Measurements from ENCODE around the gene VDAC2.

Gene VDAC2

GRCh38 chr10:75235375-75236177 is 25.0 kb downstream of the VDAC2 start, which contains the start of gene COMTD1:
Gene COMTD1, minus strand, starts transcription at chr10:75235957. Its CDS starts 29 bp downstream, at chr10:75235928.
- peak; percentile 93 for FAIRE-seq
- TF ChIP-seq PAX5 (IDR thresholded peaks at IDR 0.05; ENCODE audit: insufficient read depth, low read length, severe bottlenecking) (no peak), TAF1 (IDR thresholded peaks at IDR 0.05; ENCODE audit: low read depth, low read length) (peak; percentile 18; the same call in 1 of the 2 replicates), POU2F2 (IDR thresholded peaks at IDR 0.05; ENCODE audit: low read depth, low read length) (0 out of 2 replicates have a peak, but pooled peaks have one; percentile 46)
- DNase-seq (ENCODE audit: insufficient read length, low spot score), result peak; percentile 96

GRCh38 chr10:75236178-75236825 is 25.7 kb downstream of the VDAC2 start:
- TF ChIP-seq TAF1 (IDR thresholded peaks at IDR 0.05; ENCODE audit: low read depth, low read length) (no peak), SPI1 (IDR thresholded peaks at IDR 0.05; ENCODE audit: low read depth, low read length) (no peak), POU2F2 (IDR thresholded peaks at IDR 0.05; ENCODE audit: low read depth, low read length) (no peak)

DNA sequence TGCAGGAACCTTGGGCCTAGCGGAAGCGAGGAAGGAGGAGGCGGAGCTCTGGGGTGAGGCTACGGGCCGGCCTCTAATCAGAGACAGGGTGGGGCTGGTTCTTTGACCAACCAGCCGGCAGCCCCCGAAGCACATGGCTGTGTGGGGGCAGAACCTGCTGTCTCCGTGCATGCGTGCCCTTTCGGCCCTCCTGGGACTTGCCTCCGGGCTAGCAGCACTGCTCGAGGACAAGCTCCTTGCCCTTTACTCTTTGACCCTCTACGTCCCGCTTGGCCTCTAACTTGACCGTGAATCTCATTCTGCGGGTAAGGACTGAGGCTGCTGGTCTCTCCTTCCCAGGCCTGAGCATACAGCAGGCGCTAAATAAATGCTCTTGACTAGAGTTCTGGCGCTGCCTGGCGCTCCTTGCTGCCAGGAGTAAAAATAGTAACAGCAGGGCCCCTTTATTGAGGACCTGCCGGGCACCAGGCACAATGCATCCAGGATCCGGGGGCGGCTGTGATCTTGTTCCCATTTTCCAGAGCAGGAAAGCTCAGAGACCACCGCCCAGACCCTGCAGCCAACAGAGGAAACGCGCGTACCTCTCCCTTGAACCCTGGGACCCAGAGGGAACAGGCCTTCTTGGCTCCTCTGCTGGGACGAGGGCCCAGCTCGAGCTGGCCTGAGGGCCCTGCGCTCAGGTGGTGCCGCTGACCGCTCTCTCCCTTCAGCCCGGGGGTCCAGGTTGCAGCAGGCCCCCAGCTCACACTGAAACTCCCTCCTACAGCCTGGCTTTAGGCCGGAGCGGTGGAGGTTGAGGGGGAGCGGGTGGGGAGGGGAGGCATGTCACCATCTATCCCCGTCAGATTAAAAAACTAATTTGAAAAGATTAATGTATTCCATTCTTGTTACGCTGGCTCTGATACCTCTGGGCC is 27.8 kb downstream of the VDAC2 start:
- no peak for FAIRE-seq
- DNase-seq (ENCODE audit: insufficient read length, low spot score), result no peak

More at GRCh38 chr10:75236178-75236825, 25.7 kb downstream of the VDAC2 start:
- no peak for FAIRE-seq
- no peak for DNase-seq (ENCODE audit: insufficient read length, low spot score)

GRCh38 chr10:75239096-75239790 is 28.6 kb downstream of the VDAC2 start:
- FAIRE-seq, result no peak
- TF ChIP-seq SPI1 (IDR thresholded peaks at IDR 0.05; ENCODE audit: low read depth, low read length), result no peak
- no peak for TF ChIP-seq POU2F2 (IDR thresholded peaks at IDR 0.05; ENCODE audit: low read depth, low read length)

More for the DNA sequence above, 27.8 kb downstream of the VDAC2 start:
- TF ChIP-seq TAF1 (IDR thresholded peaks at IDR 0.05; ENCODE audit: low read depth, low read length), result no peak

GRCh38 chr10:75240329-75241076 is 29.9 kb downstream of the VDAC2 start:
- no peak for TF ChIP-seq POLR2A (IDR thresholded peaks at IDR 0.05; ENCODE audit: low read depth, low read length)
- DNase-seq (ENCODE audit: insufficient read length, low spot score) (no peak), FAIRE-seq (no peak)

More at GRCh38 chr10:75239096-75239790, 28.6 kb downstream of the VDAC2 start:
- no peak for DNase-seq (ENCODE audit: insufficient read length, low spot score)

DNA sequence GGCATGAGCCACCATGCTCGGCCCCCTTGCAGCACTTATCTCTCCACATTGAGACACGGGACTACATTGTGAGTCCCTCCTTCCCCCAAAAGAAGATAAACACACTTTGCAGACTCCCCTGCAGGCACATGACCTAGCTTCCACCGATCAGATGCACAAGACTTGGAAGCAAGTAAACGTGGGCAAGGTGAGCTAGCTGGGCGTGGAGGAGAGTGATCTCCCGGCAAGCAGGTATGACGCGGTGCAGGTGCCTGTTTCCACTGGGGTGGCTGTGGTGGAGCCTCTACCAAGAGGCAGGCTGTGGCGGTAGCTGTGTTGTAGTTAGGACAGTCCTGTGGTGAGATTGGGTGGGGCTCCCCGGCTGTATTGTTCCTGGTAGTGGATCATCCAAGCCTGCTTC is 32.8 kb downstream of the VDAC2 start:
- no peak for FAIRE-seq
- TF ChIP-seq SPI1 (IDR thresholded peaks at IDR 0.05; ENCODE audit: low read depth, low read length) (no peak), POLR2A (IDR thresholded peaks at IDR 0.05; ENCODE audit: low read depth, low read length) (no peak), POLR2AphosphoS5 (IDR thresholded peaks at IDR 0.05; ENCODE audit: low read depth, low read length) (no peak), POU2F2 (IDR thresholded peaks at IDR 0.05; ENCODE audit: low read depth, low read length) (no peak), PAX5 (IDR thresholded peaks at IDR 0.05; ENCODE audit: insufficient read depth, low read length, severe bottlenecking) (no peak)
- no peak for DNase-seq (ENCODE audit: insufficient read length, low spot score)

- DNase-seq (ENCODE audit: insufficient read length, low spot score) (no peak), FAIRE-seq (no peak)
- no peak for TF ChIP-seq SPI1 (IDR thresholded peaks at IDR 0.05; ENCODE audit: low read depth, low read length)
- no peak for TF ChIP-seq POLR2A (IDR thresholded peaks at IDR 0.05; ENCODE audit: low read depth, low read length)
- TF ChIP-seq POU2F2 (IDR thresholded peaks at IDR 0.05; ENCODE audit: low read depth, low read length), result no peak
- no peak for TF ChIP-seq PAX5 (IDR thresholded peaks at IDR 0.05; ENCODE audit: insufficient read depth, low read length, severe bottlenecking)
- TF ChIP-seq POLR2AphosphoS5 (IDR thresholded peaks at IDR 0.05; ENCODE audit: low read depth, low read length), result no peak
- no peak for TF ChIP-seq TAF1 (IDR thresholded peaks at IDR 0.05; ENCODE audit: low read depth, low read length)
Measured at GRCh38 chr10:75244487-75245353, 34.1 kb downstream of the VDAC2 start.

DNA sequence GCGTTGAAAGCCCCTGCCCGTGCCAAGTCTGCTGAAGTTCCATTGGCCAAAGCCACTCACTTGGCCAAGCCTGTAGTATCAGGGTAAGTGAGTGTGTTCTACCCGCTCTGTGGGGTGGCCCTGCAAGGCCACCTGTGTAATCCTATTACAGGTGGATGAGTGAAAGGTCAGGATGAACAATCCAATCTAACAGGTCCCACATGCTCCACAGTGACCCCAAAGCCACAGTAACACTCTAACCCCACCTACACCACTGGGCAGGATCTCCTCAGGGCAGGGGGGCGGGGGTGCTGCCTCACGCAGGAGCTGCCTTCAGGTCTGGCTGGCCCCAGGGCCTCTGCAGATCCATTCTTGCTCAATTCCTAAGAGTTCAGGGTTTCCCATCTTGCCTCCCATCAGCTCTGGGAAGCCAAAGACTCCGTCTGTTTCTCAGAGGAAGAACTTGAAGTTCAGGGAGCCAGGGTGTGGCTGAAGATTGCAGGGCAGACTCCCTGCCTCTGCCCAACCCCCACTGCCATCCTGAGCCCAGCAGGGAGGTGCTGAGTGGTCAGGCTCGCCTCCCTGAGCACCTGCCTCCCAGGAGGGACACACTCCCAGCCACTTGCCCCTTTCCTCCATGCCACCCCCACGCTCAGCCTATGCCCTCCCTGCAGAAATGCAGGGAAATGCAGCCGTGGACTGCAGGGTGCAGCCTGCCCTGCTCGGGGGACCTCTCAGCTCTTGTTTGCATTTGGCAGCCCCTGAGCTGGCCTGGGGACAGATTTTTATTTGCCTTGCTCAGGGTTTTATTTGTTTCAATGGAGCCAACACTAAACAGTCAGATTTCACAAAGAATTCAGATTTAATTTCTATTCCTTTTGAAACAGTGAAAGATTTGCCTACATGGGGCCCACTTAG is 35.0 kb downstream of the VDAC2 start:
- FAIRE-seq (no peak), DNase-seq (ENCODE audit: insufficient read length, low spot score) (no peak)
- TF ChIP-seq TAF1 (IDR thresholded peaks at IDR 0.05; ENCODE audit: low read depth, low read length) (no peak), POLR2A (IDR thresholded peaks at IDR 0.05; ENCODE audit: low read depth, low read length) (no peak), SPI1 (IDR thresholded peaks at IDR 0.05; ENCODE audit: low read depth, low read length) (no peak), POLR2AphosphoS5 (IDR thresholded peaks at IDR 0.05; ENCODE audit: low read depth, low read length) (no peak), POU2F2 (IDR thresholded peaks at IDR 0.05; ENCODE audit: low read depth, low read length) (no peak), PAX5 (IDR thresholded peaks at IDR 0.05; ENCODE audit: insufficient read depth, low read length, severe bottlenecking) (no peak)

Data from GM12891 (cell line).